Memory B cell (primary cell): ENCODE data around the gene LDLRAP1.

Experiments
- ATAC-seq: fragments of 150-1000 bp; cut with Tn5 transposase; 2 replicates; pipeline ENCODE4 v1.10.0; 2021; ENCODE audit warnings: low read depth, mild to moderate bottlenecking, moderate library complexity
- DNase-seq, 2 donors: peaks; one replicate each; pipeline ENCODE4 v3.0.0; 2022; ENCODE audit warnings: low spot score in 2 of 2
- H3K27ac Mint-ChIP-seq: one replicate; pipeline ENCODE4 v1.8.0; 2022; ENCODE audit warnings: mild to moderate bottlenecking, moderate library complexity, mixed read lengths
- H3K27me3 Mint-ChIP-seq: one replicate; pipeline ENCODE4 v1.8.0; 2022; ENCODE audit warnings: mixed read lengths
- H3K36me3 Mint-ChIP-seq: one replicate; pipeline ENCODE4 v1.8.0; 2022; ENCODE audit warnings: mild to moderate bottlenecking, mixed read lengths
- H3K4me1 Mint-ChIP-seq: one replicate; pipeline ENCODE4 v1.8.0; 2022; ENCODE audit warnings: mixed read lengths
- H3K4me3 Mint-ChIP-seq: one replicate; pipeline ENCODE4 v1.8.0; 2022; ENCODE audit warnings: mild to moderate bottlenecking, moderate library complexity, mixed read lengths
- H3K9me3 Mint-ChIP-seq: one replicate; pipeline ENCODE4 v1.8.0; 2022; ENCODE audit warnings: mixed read lengths

The LDLRAP1 gene

DNA sequence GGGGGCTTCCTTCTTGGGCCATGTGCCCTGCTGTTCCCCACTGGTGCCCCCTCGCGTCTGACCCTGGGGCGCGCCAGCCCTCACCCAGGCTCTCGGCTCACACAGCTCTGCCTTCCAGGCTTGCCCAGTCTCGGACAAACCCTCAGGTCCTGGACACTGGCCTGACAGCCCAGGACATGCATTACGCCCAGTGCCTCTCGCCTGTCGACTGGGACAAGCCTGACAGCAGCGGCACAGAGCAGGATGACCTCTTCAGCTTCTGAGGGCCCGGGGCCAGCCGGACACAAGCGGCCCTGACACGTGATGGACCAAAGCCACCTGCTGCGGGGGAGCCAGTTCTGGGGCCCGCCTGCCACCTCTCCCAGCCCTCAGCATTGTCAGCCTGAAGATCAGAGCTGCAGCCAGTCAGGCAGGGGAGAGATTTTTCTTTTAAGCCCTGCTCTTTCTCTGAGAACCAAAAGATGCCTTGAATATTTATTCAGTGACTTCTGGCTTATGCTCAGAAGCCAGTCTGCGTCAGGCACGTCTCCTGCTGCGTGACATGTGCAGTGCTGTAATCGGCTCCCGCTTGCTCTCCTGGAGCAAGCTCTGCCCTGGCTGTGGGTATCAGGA is 23.4 kb downstream of the LDLRAP1 start:
- peaks cover 10% of the 10 kb centered on the region for H3K4me1 Mint-ChIP-seq
- DNase-seq (no peak), ATAC-seq (no peak)
- no peaks in the 10 kb centered on the region for H3K36me3 Mint-ChIP-seq
- H3K4me3 Mint-ChIP-seq: no peak overlapping the region
- H3K9me3 Mint-ChIP-seq: no peaks in the 10 kb centered on the region
- no peak overlapping the region for H3K27ac Mint-ChIP-seq
- no peaks in the 10 kb centered on the region for H3K27me3 Mint-ChIP-seq

- ATAC-seq: no peak
- H3K4me1 Mint-ChIP-seq: peaks cover 3% of the 10 kb centered on the region
- H3K36me3 Mint-ChIP-seq: no peaks in the 10 kb centered on the region
- no peak overlapping the region for H3K4me3 Mint-ChIP-seq
- no peaks in the 10 kb centered on the region for H3K9me3 Mint-ChIP-seq
- no peak overlapping the region for H3K27ac Mint-ChIP-seq
- H3K27me3 Mint-ChIP-seq: no peaks in the 10 kb centered on the region
- no peak for DNase-seq
These were observed 24.3 kb downstream of the LDLRAP1 start for GRCh38 chr1:25567710-25568089.

- no peak for ATAC-seq
- H3K27ac Mint-ChIP-seq: no peak overlapping the region
These were observed 24.9 kb downstream of the LDLRAP1 start for GRCh38 chr1:25568090-25568833.

GRCh38 chr1:25568834-25569596 is 25.6 kb downstream of the LDLRAP1 start:
- no peaks in the 10 kb centered on the region for H3K9me3 Mint-ChIP-seq
- DNase-seq (no peak), ATAC-seq (no peak)
- H3K4me3 Mint-ChIP-seq: no peak overlapping the region
- H3K4me1 Mint-ChIP-seq: peaks cover 3% of the 10 kb centered on the region
- no peaks in the 10 kb centered on the region for H3K36me3 Mint-ChIP-seq
- H3K27me3 Mint-ChIP-seq: peaks cover 3% of the 10 kb centered on the region
- no peak overlapping the region for H3K27ac Mint-ChIP-seq

More at GRCh38 chr1:25568090-25568833, 24.9 kb downstream of the LDLRAP1 start:
- no peak for DNase-seq
- peaks cover 3% of the 10 kb centered on the region for H3K27me3 Mint-ChIP-seq
- H3K4me1 Mint-ChIP-seq: peaks cover 3% of the 10 kb centered on the region
- no peaks in the 10 kb centered on the region for H3K36me3 Mint-ChIP-seq
- H3K4me3 Mint-ChIP-seq: no peak overlapping the region
- H3K9me3 Mint-ChIP-seq: no peaks in the 10 kb centered on the region

GRCh38 chr1:25569597-25570396 is 26.4 kb downstream of the LDLRAP1 start:
- no peak overlapping the region for H3K4me3 Mint-ChIP-seq
- H3K27ac Mint-ChIP-seq: no peak overlapping the region
- H3K4me1 Mint-ChIP-seq: peaks cover 3% of the 10 kb centered on the region
- H3K36me3 Mint-ChIP-seq: no peaks in the 10 kb centered on the region
- H3K9me3 Mint-ChIP-seq: no peaks in the 10 kb centered on the region
- DNase-seq: no peak
- no peak for ATAC-seq
- peaks cover 3% of the 10 kb centered on the region for H3K27me3 Mint-ChIP-seq

- DNase-seq: no peak
- no peak for ATAC-seq
- H3K4me1 Mint-ChIP-seq: peaks cover 3% of the 10 kb centered on the region
- no peak overlapping the region for H3K4me3 Mint-ChIP-seq
- H3K27ac Mint-ChIP-seq: no peak overlapping the region
- peaks cover 3% of the 10 kb centered on the region for H3K27me3 Mint-ChIP-seq
- H3K36me3 Mint-ChIP-seq: no peaks in the 10 kb centered on the region
- no peaks in the 10 kb centered on the region for H3K9me3 Mint-ChIP-seq
These were observed 27.6 kb downstream of the LDLRAP1 start for GRCh38 chr1:25570798-25571521.

DNA sequence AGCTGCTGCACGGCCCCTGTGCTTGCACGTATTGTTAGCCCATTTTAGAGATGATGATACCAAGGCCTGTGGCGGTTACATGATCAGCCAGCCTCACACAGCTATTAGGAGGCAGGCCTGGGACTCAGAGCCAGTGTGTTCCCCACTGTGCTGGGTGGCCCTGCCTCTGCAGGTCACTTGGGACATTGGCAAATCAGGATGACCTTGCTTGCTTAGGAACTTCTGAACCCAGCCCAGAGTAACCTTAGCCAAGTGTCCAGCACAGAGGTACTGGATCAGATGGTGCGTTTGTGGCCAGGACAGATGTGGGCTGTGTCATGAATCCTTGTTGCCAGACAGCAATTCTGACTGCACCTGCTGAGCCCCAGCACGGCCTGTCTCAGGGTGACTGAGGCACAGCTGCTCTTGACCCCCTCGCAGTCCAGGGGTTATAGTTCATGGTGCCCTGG is 28.1 kb downstream of the LDLRAP1 start:
- H3K36me3 Mint-ChIP-seq: no peaks in the 10 kb centered on the region
- no peak for ATAC-seq
- H3K9me3 Mint-ChIP-seq: no peaks in the 10 kb centered on the region
- no peak for DNase-seq
- H3K4me3 Mint-ChIP-seq: no peak overlapping the region
- H3K27ac Mint-ChIP-seq: no peak overlapping the region
- peaks cover 3% of the 10 kb centered on the region for H3K27me3 Mint-ChIP-seq
- peaks cover 3% of the 10 kb centered on the region for H3K4me1 Mint-ChIP-seq

GRCh38 chr1:25572107-25572506 is 28.7 kb downstream of the LDLRAP1 start:
- H3K27ac Mint-ChIP-seq: no peak overlapping the region
- H3K36me3 Mint-ChIP-seq: no peaks in the 10 kb centered on the region
- no peaks in the 10 kb centered on the region for H3K9me3 Mint-ChIP-seq
- H3K4me3 Mint-ChIP-seq: no peak overlapping the region
- ATAC-seq: no peak
- peaks cover 3% of the 10 kb centered on the region for H3K27me3 Mint-ChIP-seq
- H3K4me1 Mint-ChIP-seq: peaks cover 3% of the 10 kb centered on the region
- no peak for DNase-seq

DNA sequence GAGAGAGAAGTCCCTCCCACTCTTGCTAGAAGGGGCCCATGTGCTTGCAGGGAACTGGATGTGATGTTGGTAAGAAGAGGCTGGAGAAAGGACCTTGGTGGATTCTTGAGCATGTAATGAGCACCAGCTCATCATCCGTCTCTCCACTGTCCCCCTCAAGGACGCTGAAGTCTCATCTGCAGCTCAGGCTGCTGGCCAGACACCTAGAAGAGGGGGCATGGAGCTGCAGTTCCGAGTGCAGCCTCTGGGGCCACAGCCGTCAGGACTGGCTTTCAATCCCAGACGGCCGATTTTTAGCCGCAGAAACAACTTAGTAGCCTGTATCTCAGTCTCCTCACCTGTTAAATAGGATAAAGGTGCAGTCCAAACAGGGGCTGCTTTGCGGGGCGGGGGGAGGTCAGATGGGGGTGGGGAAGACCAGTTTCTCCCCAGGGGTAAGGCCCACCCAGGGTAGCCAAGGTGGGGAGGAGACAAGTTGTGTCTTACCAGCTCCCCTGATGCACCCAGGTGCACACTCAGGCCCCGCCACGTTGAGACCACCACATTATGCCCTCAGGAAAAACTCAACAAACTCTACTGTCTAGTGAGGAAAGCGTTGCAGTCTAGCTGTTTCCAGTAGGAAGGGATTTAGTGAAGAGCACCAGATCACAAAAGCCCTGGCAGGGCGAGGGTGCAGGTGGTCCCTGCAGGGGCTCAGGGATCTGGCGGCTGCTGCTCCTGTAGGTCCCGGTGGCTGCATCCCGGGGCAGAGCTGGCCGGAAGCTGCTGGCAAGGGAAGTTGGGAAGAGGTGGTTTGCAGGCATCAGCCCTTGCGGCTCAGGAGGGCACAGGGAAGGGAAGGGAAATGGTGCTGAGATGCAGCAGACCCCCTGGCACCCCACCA is 29.5 kb downstream of the LDLRAP1 start:
- H3K4me1 Mint-ChIP-seq: peaks cover 3% of the 10 kb centered on the region
- no peaks in the 10 kb centered on the region for H3K9me3 Mint-ChIP-seq
- peaks cover 5% of the 10 kb centered on the region for H3K27me3 Mint-ChIP-seq
- H3K36me3 Mint-ChIP-seq: no peaks in the 10 kb centered on the region
- H3K4me3 Mint-ChIP-seq: no peak overlapping the region
- DNase-seq (peak; percentile 26 to 50), ATAC-seq (peak; percentile 76)
- H3K27ac Mint-ChIP-seq: no peak overlapping the region

GRCh38 chr1:25573591-25573930 is 30.2 kb downstream of the LDLRAP1 start:
- H3K4me1 Mint-ChIP-seq: peaks cover 3% of the 10 kb centered on the region
- H3K9me3 Mint-ChIP-seq: no peaks in the 10 kb centered on the region
- H3K4me3 Mint-ChIP-seq: no peak overlapping the region
- peaks cover 5% of the 10 kb centered on the region for H3K27me3 Mint-ChIP-seq
- H3K27ac Mint-ChIP-seq: no peak overlapping the region
- DNase-seq (no peak), ATAC-seq (no peak)
- no peaks in the 10 kb centered on the region for H3K36me3 Mint-ChIP-seq

DNA sequence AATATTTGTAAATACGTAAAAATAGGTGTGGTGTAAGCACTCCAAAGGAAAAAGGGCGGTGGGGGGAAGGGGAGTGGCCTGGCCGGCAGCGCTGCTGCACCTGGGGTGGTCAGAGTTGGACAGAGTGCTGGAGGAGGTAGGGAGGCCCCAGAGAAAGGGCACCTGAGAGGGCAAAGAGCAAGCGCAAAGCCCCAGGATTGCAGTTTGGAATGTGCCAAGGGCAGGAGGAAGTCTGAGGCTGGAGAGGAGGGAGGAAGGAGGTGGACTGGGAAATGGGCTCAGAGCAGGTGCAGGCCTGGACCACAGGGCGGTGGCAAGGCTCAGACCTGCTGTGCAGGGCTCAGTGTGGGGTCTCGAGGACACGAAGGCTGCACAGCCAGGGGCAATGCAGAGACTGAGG is 30.6 kb downstream of the LDLRAP1 start:
- ATAC-seq (no peak), DNase-seq (no peak)
- Mint-ChIP-seq H3K27ac (no peak overlapping the region), H3K4me3 (no peak overlapping the region), H3K36me3 (no peaks in the 10 kb centered on the region), H3K27me3 (peaks cover 5% of the 10 kb centered on the region), H3K4me1 (peaks cover 3% of the 10 kb centered on the region), H3K9me3 (no peaks in the 10 kb centered on the region)

DNA sequence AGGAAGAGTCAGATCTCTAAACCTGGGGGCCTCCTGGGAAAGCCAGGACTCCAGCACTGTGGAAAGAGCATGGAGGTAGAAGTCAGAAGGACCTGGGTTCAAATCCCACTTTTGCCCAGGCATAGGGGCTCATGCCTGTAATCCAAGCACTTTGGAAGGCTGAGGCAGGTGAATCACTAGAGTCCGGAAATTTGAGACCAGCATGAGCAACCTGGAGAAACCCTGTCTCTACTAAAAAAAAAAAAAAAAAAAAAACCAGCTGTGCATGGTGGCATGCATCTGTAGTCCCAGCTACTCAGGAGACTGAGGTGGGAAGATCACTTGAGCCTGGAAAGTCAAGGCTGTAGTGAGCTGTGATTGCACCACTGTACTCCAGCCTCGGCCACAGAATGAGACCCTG is 31.8 kb downstream of the LDLRAP1 start:
- ATAC-seq (no peak), DNase-seq (no peak)
- Mint-ChIP-seq H3K27me3 (peaks cover 5% of the 10 kb centered on the region), H3K27ac (no peak overlapping the region), H3K4me1 (peaks cover 3% of the 10 kb centered on the region), H3K9me3 (no peaks in the 10 kb centered on the region), H3K36me3 (no peaks in the 10 kb centered on the region), H3K4me3 (no peak overlapping the region)
